HFFc6 (cell line): ENCODE data around the gene ENOSF1. TPM values are rescaled to one million over a fixed set of nuclear protein-coding genes. Genes with fewer than 3 reads are reported as not detected.
"Not testable (repeated sequence)": the region's sequence is repeated elsewhere in the genome, so short reads cannot be mapped to it uniquely, and the experiment has no call there.

ENCODE experiments used
- DNase-seq: peaks from one replicate; pipeline ENCODE4 v3.0.0-alpha.2; 2018
- H3K27ac Mint-ChIP-seq: 2 replicates; pipeline ENCODE4 v1.8.0; 2020; ENCODE audit warnings: mild to moderate bottlenecking, mixed read lengths
- H3K27me3 Mint-ChIP-seq: 2 replicates; pipeline ENCODE4 v1.8.0; 2021; ENCODE audit warnings: mild to moderate bottlenecking, moderate library complexity, mixed read lengths; ENCODE audit not compliant: insufficient read depth
- H3K36me3 Mint-ChIP-seq: 2 replicates; pipeline ENCODE4 v1.8.0; 2021; ENCODE audit warnings: low read depth, mixed read lengths
- H3K4me1 Mint-ChIP-seq: 2 replicates; pipeline ENCODE4 v1.8.0; 2020; ENCODE audit warnings: low read depth, mixed read lengths
- H3K4me3 Mint-ChIP-seq: 2 replicates; pipeline ENCODE4 v1.8.0; 2020; ENCODE audit warnings: mild to moderate bottlenecking, moderate library complexity, mixed read lengths
- H3K9me3 Mint-ChIP-seq: 2 replicates; pipeline ENCODE4 v1.8.0; 2020; ENCODE audit warnings: mild to moderate bottlenecking, mixed read lengths
- total RNA-seq, 6 experiments: library from RNA; stranded (reverse); fragmentation: NEBNext Ultra II Directional; extraction: Animal tissue kit (Norgen Biotek cat#: 25700); gene quantifications; 2 replicates in 1 of 6; 3 replicates in 5 of 6; pipeline ENCODE4 v1.2.3, GENCODE V29; 2021
- TF ChIP-seq, protein P1 (sequence below): fragments of 200-600 bp; sonication (generic); IDR thresholded peaks from 2 replicates; pipeline ENCODE4 v1.5.0; 2021; ENCODE audit warnings: antibody characterized with exemption, mild to moderate bottlenecking

ENOSF1 gene
- total RNA-seq, 6 experiments from 2014 or later: 8.3 to 15.7 (median 12.4) TPM

- H3K4me1 Mint-ChIP-seq: peaks cover 11% of the 10 kb centered on the region
- H3K36me3 Mint-ChIP-seq: peaks cover 11% of the 10 kb centered on the region
- not testable (repeated sequence) for DNase-seq, H3K27ac Mint-ChIP-seq, H3K9me3 Mint-ChIP-seq, H3K27me3 Mint-ChIP-seq, H3K4me3 Mint-ChIP-seq
- TF ChIP-seq, protein P1, sequence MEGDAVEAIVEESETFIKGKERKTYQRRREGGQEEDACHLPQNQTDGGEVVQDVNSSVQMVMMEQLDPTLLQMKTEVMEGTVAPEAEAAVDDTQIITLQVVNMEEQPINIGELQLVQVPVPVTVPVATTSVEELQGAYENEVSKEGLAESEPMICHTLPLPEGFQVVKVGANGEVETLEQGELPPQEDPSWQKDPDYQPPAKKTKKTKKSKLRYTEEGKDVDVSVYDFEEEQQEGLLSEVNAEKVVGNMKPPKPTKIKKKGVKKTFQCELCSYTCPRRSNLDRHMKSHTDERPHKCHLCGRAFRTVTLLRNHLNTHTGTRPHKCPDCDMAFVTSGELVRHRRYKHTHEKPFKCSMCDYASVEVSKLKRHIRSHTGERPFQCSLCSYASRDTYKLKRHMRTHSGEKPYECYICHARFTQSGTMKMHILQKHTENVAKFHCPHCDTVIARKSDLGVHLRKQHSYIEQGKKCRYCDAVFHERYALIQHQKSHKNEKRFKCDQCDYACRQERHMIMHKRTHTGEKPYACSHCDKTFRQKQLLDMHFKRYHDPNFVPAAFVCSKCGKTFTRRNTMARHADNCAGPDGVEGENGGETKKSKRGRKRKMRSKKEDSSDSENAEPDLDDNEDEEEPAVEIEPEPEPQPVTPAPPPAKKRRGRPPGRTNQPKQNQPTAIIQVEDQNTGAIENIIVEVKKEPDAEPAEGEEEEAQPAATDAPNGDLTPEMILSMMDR: peak; percentile 45
These were observed 17.7 kb upstream of the ENOSF1 start for GRCh38 chr18:730120-730519.

- Mint-ChIP-seq H3K27me3 (no peaks in the 10 kb centered on the region; the same call in 1 of the 2 replicates), H3K4me3 (no peak overlapping the region), H3K4me1 (peaks cover 2% of the 10 kb centered on the region), H3K36me3 (peaks cover 15% of the 10 kb centered on the region), H3K9me3 (no peaks in the 10 kb centered on the region), H3K27ac (no peak overlapping the region)
- TF ChIP-seq, protein P1: no peak
- DNase-seq: no peak
These were observed 13.2 kb upstream of the ENOSF1 start for GRCh38 chr18:725646-726045.

DNA sequence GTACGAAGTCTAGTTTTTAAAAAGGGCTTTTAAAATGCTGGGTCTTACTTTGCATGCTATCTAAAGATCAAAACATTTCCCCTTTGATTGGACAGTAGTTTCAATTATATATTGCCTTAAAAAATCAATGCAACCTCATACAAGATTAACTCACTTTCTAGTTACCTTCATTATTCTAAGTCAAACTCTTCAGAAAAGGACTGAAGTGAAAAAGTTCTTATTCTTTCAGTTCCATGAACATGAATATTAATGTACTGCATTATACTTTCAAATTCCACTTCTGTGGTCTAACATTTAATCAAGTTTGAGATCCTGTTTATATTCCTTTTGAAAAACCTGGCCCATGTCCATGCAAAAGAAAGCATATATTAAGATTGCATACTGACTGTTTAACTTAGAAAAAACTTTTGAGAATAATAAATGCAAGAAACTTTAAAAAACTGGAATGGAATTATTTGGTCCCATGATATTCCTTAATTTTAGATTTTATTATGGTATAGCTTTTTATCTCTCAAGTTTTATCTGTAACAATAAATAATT is 11.2 kb upstream of the ENOSF1 start:
- peaks cover 9% of the 10 kb centered on the region; the same call in 1 of the 2 replicates for H3K36me3 Mint-ChIP-seq
- no peaks in the 10 kb centered on the region; the same call in 1 of the 2 replicates for H3K27me3 Mint-ChIP-seq
- no peak overlapping the region for H3K27ac Mint-ChIP-seq
- TF ChIP-seq, protein P1: no peak
- no peak overlapping the region for H3K4me3 Mint-ChIP-seq
- no peaks in the 10 kb centered on the region for H3K9me3 Mint-ChIP-seq
- no peak for DNase-seq
- no peaks in the 10 kb centered on the region for H3K4me1 Mint-ChIP-seq

DNA sequence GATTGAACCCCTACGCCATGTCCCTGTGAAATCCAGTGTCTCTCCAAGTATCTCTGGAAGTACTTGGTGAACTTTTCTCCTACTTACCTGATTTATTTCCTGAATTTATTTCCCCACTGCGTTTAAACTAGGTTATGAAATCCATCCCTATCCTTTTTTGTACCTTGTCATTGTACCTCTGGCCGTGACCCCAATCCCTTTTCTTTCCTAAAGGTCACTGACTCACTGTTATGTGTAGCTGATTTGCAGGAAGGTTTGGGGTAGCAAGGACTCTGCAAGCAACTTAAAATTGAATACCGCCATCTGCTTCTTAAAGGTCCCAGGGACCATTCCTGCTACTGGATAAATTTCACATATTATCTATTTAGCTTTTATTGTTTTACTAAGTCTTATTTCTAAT is 4.6 kb upstream of the ENOSF1 start:
- Mint-ChIP-seq H3K27me3 (no peaks in the 10 kb centered on the region; the same call in 1 of the 2 replicates), H3K9me3 (no peaks in the 10 kb centered on the region), H3K36me3 (no peaks in the 10 kb centered on the region), H3K27ac (no peak overlapping the region), H3K4me3 (no peak overlapping the region), H3K4me1 (peaks cover 22% of the 10 kb centered on the region)
- TF ChIP-seq, protein P1: no peak
- no peak for DNase-seq

GRCh38 chr18:715626-716025 is 3.2 kb upstream of the ENOSF1 start:
- peak; percentile 45 for DNase-seq
- TF ChIP-seq, protein P1: no peak
- H3K9me3 Mint-ChIP-seq: no peaks in the 10 kb centered on the region
- H3K27ac Mint-ChIP-seq: no peak overlapping the region
- no peak overlapping the region for H3K4me3 Mint-ChIP-seq
- no peaks in the 10 kb centered on the region; the same call in none of the 2 replicates for H3K27me3 Mint-ChIP-seq
- no peaks in the 10 kb centered on the region for H3K36me3 Mint-ChIP-seq
- peaks cover 33% of the 10 kb centered on the region for H3K4me1 Mint-ChIP-seq
